Measurements from ENCODE around the gene ATP6V0C. TPM values are rescaled to one million over a fixed set of nuclear protein-coding genes. Genes with fewer than 3 reads are reported as not detected.
"Not testable (repeated sequence)": the region's sequence is repeated elsewhere in the genome, so short reads cannot be mapped to it uniquely, and the experiment has no call there.

Gene ATP6V0C
- total RNA-seq, 1 experiment from 2014 or later: 249 TPM

DNA sequence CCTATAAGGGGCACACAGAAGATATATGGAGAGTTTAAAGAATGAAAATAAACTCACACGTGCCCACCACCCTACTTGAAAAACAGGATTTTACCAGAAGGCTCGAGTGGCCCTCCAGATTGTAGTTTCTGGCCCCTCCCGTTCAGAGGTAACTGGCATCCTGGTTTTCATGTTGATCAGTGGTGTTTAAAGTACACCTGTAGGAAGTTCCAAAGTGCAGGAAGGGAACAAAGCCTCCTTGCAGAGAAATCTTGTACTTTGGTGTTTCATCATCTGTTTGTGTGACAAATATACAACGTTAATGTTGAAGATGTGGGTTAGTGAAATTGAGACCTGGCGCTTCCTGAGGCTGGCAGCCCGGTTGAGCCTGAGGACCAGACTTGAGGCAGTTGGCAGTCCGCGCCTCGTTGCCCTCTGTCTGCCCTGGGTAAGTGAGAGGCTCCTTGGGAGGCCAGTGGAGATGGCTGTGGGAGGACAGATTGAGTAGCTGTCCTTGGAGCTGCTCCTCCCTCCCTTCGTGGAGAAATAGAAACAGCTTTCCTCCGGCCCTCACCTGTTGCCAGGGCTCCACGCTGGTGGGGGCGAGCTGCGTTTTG is 36.6 kb downstream of the ATP6V0C start:
- DNase-seq; H3K9me2 ChIP-seq (ENCODE audit: insufficient read depth); H3K4me1 ChIP-seq (replicated peaks; ENCODE audit: insufficient read depth); H4K20me1 ChIP-seq (ENCODE audit: insufficient read depth); H3K9me3 ChIP-seq (ENCODE audit: insufficient read depth, low read depth); POLR2A ChIA-PET (ENCODE audit: unreplicated experiment); intact Hi-C loops (cut with micrococcal nuclease; ENCODE audit: unreplicated experiment); H3K27ac ChIP-seq; H3K4me2 ChIP-seq; CTCF ChIA-PET; H3K27me3 ChIP-seq (ENCODE audit: insufficient read depth, low read depth); H3F3A ChIP-seq (ENCODE audit: insufficient read depth, low read depth); BruUV-seq (replicated peaks); H3K36me3 ChIP-seq (ENCODE audit: low read depth); H2AFZ ChIP-seq; H3K4me3 ChIP-seq: not testable (repeated sequence)
- peaks cover 14% of the 10 kb centered on the region; the same call in 1 of the 2 replicates for H3K79me2 ChIP-seq (ENCODE audit: low read depth)

DNA sequence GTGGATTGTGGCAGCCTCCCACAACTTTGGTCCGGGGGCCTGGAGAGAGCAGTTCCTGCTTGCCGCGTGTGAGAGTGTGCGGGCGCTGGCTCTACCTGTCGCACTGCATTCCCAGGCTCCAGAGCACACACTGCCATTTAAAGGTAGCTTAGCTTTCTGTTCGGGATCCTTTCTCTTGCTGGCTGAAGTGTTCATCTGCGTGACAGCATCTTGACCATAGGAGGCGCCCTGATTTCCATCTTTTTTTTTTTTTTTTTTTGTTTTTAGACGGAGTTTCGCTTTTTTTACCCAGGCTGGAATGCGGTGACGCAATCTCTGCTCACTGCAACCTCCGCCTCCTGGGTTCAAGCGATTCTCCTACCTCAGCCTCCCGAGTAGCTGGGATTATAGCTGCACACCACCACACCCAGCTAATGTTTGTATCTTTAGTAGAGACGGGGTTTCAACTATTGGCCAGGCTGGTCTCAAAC is 37.7 kb downstream of the ATP6V0C start:
- H3K27me3 ChIP-seq (ENCODE audit: insufficient read depth, low read depth); H3K79me2 ChIP-seq (ENCODE audit: low read depth); H3F3A ChIP-seq (ENCODE audit: insufficient read depth, low read depth); H3K9me3 ChIP-seq (ENCODE audit: insufficient read depth, low read depth); H2AFZ ChIP-seq; H4K20me1 ChIP-seq (ENCODE audit: insufficient read depth); BruUV-seq (replicated peaks); H3K36me3 ChIP-seq (ENCODE audit: low read depth); H3K4me3 ChIP-seq; intact Hi-C loops (cut with micrococcal nuclease; ENCODE audit: unreplicated experiment); H3K9me2 ChIP-seq (ENCODE audit: insufficient read depth); H3K4me1 ChIP-seq (replicated peaks; ENCODE audit: insufficient read depth): not testable (repeated sequence)
- DNase-seq: peak; percentile 38 to 48
- Histone ChIP-seq H3K27ac (peak overlapping the region; percentile 23; the same call in 1 of the 2 replicates), H3K4me2 (peak overlapping the region; percentile 40)
- ChIA-PET POLR2A (ENCODE audit: unreplicated experiment) (interaction anchor here (0.7 kb wide), 2 partner anchors 309 to 332 kb away, joined by 6 to 10 read pairs; no protein-coding TSS in a partner anchor), CTCF (interaction anchor here (0.6 to 0.7 kb wide), 6 partner anchors 11 to 575 kb away, joined by 3 to 8 read pairs (median 6); no protein-coding TSS in a partner anchor)
- TF ChIP-seq, protein P1, sequence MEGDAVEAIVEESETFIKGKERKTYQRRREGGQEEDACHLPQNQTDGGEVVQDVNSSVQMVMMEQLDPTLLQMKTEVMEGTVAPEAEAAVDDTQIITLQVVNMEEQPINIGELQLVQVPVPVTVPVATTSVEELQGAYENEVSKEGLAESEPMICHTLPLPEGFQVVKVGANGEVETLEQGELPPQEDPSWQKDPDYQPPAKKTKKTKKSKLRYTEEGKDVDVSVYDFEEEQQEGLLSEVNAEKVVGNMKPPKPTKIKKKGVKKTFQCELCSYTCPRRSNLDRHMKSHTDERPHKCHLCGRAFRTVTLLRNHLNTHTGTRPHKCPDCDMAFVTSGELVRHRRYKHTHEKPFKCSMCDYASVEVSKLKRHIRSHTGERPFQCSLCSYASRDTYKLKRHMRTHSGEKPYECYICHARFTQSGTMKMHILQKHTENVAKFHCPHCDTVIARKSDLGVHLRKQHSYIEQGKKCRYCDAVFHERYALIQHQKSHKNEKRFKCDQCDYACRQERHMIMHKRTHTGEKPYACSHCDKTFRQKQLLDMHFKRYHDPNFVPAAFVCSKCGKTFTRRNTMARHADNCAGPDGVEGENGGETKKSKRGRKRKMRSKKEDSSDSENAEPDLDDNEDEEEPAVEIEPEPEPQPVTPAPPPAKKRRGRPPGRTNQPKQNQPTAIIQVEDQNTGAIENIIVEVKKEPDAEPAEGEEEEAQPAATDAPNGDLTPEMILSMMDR (conservative IDR thresholded peaks at IDR 0.05): peak; percentile 44; the same call in 1 of the 2 replicates

DNA sequence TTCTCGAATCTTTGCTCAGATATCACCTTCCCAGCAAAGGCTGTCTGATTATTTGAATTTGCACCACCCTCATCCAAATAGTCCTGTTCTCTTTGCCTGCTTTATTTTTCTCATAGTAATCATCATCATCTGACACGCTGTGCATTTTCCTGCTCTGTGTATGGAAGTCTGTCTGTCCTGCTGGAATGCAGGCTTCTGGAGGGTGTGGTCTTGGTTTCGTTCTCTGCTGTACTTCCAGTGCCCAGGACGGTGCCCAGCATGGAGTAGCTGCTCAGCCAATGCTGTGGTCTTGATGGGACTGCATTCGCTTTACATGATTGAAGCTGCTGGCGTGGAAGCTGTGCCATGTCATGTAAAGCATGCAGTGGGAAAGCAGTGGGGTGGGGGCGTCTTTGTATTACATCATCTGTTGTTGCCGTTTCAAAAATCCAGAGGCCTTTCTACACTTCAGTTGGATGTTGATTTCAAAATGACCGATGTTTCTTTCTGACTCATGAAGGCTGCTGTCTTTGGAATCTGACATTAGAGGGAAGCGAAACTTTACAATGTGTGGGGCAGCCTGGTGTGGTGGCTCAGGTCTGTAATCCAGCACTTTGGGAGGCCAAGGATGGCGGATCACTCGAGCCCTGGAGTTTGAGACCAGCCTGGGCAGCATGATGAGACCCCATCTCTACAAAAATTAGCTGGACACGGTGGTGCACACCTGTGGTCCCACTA is 41.1 kb downstream of the ATP6V0C start:
- H3F3A ChIP-seq (ENCODE audit: insufficient read depth, low read depth); DNase-seq; H3K9me2 ChIP-seq (ENCODE audit: insufficient read depth); H3K36me3 ChIP-seq (ENCODE audit: low read depth); H3K4me1 ChIP-seq (replicated peaks; ENCODE audit: insufficient read depth); H3K4me3 ChIP-seq; H3K27me3 ChIP-seq (ENCODE audit: insufficient read depth, low read depth); H3K9me3 ChIP-seq (ENCODE audit: insufficient read depth, low read depth); CTCF ChIA-PET; POLR2A ChIA-PET (ENCODE audit: unreplicated experiment); H3K4me2 ChIP-seq; H3K27ac ChIP-seq; H3K79me2 ChIP-seq (ENCODE audit: low read depth); intact Hi-C loops (cut with micrococcal nuclease; ENCODE audit: unreplicated experiment); H2AFZ ChIP-seq; H4K20me1 ChIP-seq (ENCODE audit: insufficient read depth): not testable (repeated sequence)
- TSS peak; percentile 41 for BruUV-seq (replicated peaks)

DNA sequence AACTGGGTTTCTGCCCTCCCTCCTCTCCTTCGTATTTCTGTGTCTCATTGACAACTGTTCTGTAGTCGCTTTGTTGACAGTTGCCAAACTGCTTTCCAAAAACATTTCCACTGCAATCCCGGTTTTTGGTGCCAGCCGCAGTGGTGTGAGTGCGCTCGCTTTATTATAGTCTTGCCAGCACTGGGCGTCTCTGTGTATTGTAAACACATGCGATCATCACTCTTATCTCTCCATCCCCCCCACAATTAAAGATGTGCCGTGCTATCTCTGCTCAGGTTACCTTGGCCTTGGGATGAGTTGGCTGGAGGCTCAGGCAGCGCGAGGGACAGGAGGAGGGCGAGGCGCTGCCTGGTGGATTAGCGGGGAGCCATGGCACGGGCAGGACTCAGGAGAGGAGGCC is 43.4 kb downstream of the ATP6V0C start:
- H3K27me3 ChIP-seq (ENCODE audit: insufficient read depth, low read depth); H3K79me2 ChIP-seq (ENCODE audit: low read depth); BruUV-seq (replicated peaks); intact Hi-C loops (cut with micrococcal nuclease; ENCODE audit: unreplicated experiment); H3K9me3 ChIP-seq (ENCODE audit: insufficient read depth, low read depth); DNase-seq; POLR2A ChIA-PET (ENCODE audit: unreplicated experiment); H3K4me2 ChIP-seq; CTCF ChIA-PET; H3K4me1 ChIP-seq (replicated peaks; ENCODE audit: insufficient read depth); H4K20me1 ChIP-seq (ENCODE audit: insufficient read depth); H2AFZ ChIP-seq; H3K27ac ChIP-seq; H3K4me3 ChIP-seq; H3K9me2 ChIP-seq (ENCODE audit: insufficient read depth); H3F3A ChIP-seq (ENCODE audit: insufficient read depth, low read depth); H3K36me3 ChIP-seq (ENCODE audit: low read depth): not testable (repeated sequence)

DNA sequence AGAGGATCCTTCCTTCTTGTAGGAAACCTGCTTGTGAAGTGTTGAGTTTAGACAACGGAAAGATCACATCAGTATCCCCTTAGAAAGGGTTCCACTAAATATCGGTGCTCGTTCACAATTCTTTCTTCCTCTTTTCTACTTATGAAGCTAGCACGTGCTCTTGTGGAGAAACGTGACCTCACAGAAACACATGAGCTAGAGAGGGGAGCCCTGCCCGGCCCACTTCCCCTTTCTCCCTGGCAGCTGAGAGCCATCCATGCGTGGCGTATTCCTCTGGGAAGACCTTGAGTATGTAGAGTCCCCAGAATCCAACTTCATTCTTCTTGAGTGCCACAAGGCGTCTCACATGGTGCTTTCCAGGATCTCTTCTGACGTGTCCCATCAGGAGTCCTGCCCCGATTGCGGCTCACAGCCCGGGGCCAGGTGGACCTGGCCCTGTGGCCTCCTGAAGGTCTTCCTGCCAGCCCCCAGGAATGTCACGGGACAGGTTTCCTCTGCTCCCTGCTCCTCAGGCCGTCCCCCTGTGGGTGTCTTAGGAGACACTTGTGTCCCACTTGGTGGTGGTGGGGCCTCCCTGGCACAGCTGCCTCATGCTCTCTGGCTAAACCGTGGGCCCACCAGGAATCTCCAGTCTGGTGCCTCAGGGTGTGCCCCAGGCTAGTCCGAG is 46.5 kb downstream of the ATP6V0C start:
- POLR2A ChIA-PET (ENCODE audit: unreplicated experiment); H2AFZ ChIP-seq; H3F3A ChIP-seq (ENCODE audit: insufficient read depth, low read depth); CTCF ChIA-PET; H3K9me2 ChIP-seq (ENCODE audit: insufficient read depth); intact Hi-C loops (cut with micrococcal nuclease; ENCODE audit: unreplicated experiment); BruUV-seq (replicated peaks); H3K27ac ChIP-seq; H3K4me2 ChIP-seq; H3K79me2 ChIP-seq (ENCODE audit: low read depth); H3K9me3 ChIP-seq (ENCODE audit: insufficient read depth, low read depth); H4K20me1 ChIP-seq (ENCODE audit: insufficient read depth); H3K36me3 ChIP-seq (ENCODE audit: low read depth); DNase-seq; H3K4me3 ChIP-seq; H3K27me3 ChIP-seq (ENCODE audit: insufficient read depth, low read depth); H3K4me1 ChIP-seq (replicated peaks; ENCODE audit: insufficient read depth): not testable (repeated sequence)

Data from PC-9 (cell line).